Head of caudate nucleus (tissue), 42 donors: ENCODE measurements around the gene MMP27.

Experiments
- DNase-seq, 42 donors: peaks; one replicate each; pipeline versions ENCODE4 v3.0.0 to v3.0.0-alpha.2; 2020 to 2021; ENCODE audit warnings: mixed read lengths in 7 of 42
- intact Hi-C: fragments of 100-400 bp; cut with DNase I; formaldehyde crosslinking; loops from one replicate; pipeline ENCODE4 v1.15.0; 2022

The MMP27 gene

GRCh38 chr11:102647430-102647829 is 58.1 kb downstream of the MMP27 start:
- DNase-seq, result no peak
- intact Hi-C loops, result no loop called here

GRCh38 chr11:102643941-102644340 is 61.6 kb downstream of the MMP27 start:
- intact Hi-C loops, result no loop called here
- no peak for DNase-seq
